Measurements from ENCODE around the gene HOXB6.

GRCh38 chr17:48597528-48597777 is 7.3 kb downstream of the HOXB6 start:
- TF ChIP-seq CTCF (IDR thresholded peaks at IDR 0.05; ENCODE audit: borderline replicate concordance, extremely low read depth, low read length, poor library complexity, severe bottlenecking) (no peak), EZH2 (IDR thresholded peaks at IDR 0.05; ENCODE audit: borderline replicate concordance, low read depth, low read length, severe bottlenecking) (no peak)

Data from DND-41 (cell line).